HG03064 (cell line): ENCODE results near the gene FAM163B.
"Not testable (repeated sequence)": the region's sequence is repeated elsewhere in the genome, so short reads cannot be mapped to it uniquely, and the experiment has no call there.

Experiments used
- ATAC-seq: cut with Tn5 transposase; IDR thresholded peaks from one replicate; pipeline ENCODE4 v1.9.1; 2021; ENCODE audit warnings: low read depth; ENCODE audit not compliant: unreplicated experiment

FAM163B gene

DNA sequence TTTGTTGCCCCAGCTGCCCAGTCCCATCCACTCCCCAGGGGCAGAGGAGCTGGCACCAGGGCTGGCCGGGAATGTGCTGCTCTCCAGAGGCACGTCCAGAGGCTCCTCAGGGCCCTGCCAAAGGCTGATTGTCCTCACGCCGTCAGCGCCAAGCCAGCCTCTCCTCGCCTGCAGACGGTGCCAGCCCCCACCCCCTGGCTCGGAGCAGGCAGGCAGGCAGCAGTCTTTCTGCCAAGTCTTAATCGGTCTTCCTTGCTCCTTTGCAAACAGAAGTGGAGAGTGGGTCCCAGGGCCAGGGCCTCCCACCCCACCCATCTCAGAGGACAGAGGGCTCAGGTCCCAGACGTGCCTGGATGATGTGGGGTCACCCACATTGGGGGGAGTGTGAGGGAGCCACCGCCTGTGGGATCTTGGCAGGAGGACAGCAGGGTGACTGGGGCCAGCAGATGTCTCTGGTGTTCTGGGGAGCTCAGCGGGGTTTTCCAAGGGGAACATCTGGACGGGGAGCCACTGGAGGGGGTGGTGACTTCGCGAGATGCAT, 36.3 kb downstream of the FAM163B start:
- no peak for ATAC-seq

DNA sequence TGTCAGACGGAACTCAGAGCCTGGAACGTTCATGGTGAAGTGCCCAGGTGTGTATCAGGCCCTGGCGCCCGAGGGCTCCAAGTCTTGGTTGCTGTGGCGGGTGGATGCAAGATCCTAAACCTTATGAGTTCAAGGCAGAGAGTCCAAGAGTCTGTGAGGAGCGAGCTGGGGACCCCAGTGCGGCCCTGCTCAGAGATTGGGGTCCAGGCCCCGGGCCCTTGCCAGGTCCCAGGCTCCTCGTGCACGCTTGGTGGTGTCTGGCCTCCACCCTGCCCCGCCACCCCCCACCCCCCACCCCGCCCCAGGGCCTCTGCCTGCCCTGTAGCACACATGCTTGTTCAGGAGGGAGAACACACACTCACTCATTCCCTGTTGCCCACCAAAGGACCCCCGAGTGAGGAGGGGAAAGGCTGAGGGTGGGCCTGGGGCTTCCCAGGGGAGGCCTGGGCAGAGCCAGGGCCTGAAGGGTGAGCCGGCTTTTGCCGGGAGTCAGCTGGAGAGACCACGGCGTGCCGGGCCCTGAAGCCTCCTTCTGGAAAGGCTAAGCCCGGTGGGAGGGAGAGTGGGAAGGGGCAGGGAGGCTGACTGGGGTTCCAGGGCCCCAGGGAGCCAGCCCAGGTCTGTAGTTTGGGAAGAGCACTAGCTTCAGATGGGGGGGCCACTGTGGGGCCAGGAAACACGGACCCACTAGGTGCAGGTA, 37.1 kb downstream of the FAM163B start:
- ATAC-seq, result no peak

DNA sequence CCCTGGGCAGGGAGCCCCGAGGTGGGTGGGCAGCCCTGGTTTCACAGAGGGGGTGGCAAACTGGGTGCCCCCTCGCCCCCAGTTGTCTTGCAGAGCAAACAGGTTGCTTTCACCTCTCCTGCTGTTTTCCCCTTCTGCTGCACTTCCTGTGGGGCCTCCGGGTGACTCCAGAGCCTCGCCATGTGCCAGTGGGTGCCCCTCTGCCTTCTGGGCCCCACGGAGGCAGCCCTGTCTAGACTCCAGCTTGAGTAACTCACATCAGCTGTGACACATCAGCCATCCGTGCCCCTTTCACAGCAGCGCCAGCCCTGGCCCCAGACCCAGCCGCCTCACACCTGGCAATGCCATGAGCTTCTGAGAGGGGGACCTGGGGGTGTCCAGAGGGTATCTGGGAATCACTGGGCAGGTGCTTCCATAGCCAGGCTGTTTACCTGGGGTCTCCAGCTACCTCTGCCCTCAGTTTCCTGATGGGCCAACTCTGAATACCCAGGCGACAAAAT, 37.7 kb downstream of the FAM163B start:
- no peak for ATAC-seq

DNA sequence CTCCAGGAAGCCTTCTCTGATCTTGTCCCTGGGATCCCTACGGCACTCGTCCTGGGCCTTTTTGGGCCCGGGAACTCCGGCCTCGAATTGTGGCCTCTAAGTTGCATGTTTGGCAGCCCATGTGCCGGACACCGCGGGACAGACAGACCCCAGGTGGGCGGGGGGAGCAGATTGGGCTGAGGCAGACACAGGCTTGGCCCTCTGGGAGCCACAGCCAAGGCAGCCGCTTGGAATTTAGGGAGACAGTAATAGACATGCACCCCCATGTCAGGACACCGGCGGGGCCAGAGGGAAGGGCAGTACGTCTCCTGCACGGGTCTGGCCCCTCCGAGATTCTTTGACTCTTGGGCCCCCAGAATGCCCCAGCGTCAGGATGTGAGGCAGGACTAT, 38.5 kb downstream of the FAM163B start:
- ATAC-seq, result no peak

DNA sequence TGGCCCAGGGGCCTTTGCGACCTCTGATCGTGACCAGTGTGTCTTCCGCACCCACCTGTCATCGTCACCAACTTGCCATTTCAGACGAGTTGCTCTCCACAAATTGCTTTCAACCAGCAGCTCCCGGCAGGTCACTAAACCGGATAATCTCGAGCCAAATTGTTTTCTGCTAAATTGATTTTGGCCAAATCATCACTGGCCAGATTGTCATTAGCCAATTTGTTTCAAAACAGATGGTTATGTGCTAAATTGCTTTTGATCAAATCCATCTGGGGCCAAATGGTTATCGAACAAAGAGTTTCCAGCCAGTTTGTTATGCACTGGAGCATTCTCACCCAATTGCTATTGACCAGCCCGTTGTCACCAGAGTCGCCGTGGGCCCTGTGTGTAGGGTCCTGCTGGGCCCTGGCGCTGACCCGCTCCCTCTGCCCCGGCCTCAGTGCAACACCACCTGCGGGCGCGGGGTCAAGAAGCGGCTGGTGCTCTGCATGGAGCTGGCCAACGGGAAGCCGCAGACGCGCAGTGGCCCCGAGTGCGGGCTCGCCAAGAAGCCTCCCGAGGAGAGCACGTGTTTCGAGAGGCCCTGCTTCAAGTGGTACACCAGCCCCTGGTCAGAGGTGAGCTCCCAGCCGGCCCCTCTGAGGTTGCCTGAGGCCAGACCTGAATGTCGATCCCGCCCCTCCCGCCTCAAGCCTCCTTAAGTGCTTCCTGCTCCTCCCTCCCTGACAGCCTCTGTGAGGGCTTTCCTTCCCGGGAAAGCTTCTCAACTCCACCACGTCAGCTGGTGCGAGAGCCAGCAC, 39.1 kb downstream of the FAM163B start:
- no peak for ATAC-seq

DNA sequence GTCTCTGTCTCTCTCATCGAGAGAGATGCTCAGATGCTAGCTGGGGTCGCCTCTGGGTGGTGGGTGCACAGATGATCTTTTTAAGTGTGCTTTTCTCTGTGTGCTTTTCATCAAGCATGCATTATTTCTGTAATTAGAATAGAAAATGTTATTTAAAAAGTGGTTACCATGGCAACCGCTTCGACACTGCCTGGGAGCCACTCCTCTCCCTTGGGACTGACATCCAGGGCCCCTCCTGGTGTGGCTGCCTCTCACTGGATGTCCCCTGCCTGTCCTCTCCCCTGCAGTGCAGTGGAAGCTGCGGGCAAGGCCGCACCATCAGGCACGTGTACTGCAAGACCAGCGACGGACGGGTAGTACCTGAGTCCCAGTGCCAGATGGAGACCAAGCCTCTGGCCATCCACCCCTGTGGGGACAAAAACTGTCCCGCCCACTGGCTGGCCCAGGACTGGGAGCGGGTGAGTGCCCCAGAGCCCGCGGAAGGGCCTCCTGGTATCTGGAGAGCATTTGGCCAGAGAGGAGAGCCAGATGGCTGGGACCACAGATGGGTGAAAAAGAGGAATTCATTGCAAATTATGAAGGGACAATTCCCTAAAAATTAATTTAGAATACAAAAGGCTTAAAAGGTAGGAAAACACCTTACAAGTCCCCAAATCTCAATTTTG, 39.9 kb downstream of the FAM163B start:
- no peak for ATAC-seq

DNA sequence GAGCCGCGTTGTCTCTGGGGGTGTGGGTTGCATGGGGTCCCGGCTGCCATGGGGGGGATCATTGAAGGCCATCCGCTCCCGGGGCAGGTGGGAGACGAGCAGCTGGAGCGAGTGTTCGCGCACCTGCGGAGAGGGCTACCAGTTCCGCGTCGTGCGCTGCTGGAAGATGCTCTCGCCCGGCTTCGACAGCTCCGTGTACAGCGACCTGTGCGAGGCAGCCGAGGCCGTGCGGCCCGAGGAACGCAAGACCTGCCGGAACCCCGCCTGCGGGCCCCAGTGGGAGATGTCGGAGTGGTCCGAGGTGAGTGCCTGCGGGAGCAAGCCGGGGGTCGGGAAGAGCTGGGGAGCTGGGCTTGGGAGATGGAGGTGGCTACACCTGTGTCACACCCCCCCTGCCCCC, 41.0 kb downstream of the FAM163B start:
- ATAC-seq, result no peak

DNA sequence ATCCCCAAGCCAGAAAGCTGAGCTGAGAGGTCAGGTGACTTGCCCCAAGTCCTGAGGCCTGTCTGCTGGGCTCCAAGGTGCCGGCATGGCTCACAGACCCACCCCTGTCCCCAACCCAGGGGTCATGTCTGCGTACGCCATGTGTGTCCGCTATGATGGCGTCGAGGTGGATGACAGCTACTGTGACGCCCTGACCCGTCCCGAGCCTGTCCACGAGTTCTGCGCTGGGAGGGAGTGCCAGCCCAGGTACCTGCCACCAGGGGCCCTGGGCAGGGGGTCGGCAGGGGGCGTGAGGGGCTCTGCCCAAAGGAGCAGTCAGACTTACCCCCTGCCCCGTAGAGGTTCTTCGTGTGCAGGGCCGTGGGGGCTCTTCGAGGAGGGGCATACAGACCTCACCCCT, 42.4 kb downstream of the FAM163B start:
- ATAC-seq, result no peak

DNA sequence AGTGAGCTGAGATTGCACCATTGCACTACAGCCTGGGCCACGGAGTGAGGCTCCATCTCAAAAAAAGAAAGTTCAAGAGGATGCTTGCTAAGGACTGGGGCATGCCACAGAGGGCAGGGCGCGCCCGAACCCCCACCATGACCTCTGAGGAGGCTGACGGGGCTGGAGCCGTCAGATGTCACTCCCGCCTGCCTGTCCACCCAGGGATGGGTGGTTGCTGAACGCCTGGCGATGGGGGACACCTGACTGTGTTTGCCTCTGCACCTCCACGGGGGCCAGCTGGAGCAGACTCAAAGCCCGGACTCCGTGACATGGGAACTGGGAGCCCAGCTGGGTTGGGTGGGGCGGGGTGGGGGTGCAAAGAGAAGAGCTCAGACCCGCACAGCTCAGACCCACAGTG, 42.8 kb downstream of the FAM163B start:
- no peak for ATAC-seq

DNA sequence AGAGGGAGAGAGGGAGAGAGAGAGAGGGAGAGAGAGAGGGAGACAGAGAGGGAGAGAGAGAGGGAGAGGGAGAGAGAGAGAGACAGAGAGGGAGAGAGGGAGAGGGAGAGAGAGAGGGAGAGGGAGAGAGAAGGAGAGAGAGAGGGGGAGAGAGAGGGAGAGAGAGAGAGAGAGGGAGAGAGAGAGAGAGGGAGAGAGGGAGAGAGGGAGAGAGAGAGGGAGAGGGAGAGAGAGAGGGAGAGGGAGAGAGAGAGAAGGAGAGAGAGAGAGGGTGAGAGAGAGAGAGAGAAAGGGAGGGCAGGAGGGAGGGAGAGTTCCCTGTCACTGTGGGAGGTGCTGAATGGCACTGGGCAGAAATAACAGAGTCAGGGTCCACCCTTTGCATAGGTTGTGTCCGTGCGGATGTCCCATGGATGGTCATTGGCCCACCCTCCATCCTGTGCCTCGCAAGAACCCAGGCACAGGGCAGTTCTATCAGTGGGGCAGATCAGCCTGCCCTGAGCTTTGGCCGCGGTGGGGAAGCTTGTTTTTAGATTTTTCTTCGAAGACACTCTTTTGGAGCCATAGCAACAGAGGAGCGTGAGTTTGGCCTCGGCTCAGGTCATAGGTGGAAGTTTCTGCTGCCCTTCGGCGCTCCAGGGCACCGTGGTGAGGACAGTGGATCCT, 44.6 kb downstream of the FAM163B start:
- no peak for ATAC-seq

DNA sequence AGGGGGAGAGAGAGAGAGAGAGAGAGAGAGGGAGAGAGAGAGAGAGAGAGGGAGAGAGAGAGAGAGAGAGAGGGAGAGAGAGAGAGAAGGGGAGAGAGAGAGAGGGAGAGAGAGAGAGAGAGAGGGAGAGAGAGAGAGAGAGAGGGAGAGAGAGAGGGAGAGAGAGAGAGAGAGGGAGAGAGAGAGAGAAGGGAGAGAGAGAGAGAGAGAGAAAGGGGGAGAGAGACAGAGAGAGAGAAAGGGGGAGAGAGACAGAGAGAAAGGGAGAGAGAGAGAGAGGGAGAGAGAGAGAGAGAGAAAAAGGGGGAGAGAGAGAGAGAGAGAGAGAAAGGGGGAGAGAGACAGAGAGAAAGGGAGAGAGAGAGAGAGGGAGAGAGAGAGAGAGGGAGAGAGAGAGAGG, 45.4 kb downstream of the FAM163B start:
- not testable (repeated sequence) for ATAC-seq

DNA sequence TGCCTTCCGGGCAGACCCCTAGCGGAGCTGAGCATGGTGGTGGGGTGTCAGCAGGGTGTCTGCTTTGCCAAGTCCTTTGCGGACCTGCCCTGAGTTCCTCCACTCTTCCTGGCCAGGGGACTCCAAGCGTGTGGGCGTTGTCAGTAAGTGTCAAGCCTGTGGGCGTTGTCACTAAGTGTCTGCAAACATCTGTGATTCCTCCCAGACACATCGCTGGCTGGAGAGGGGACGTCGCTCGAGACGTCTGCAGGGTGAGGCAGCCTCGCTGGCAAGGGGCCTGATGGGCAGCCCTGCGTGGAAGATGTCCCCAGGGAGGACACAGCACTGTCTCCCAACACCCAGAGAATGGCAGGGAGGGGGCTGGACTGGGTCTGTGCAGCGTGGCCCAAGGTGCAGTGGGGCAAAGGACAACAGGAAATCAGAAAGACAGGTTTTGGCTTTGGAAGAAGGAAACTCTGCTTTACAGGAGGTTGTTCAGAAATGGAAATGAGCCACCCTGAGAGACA, 45.8 kb downstream of the FAM163B start:
- no peak for ATAC-seq

DNA sequence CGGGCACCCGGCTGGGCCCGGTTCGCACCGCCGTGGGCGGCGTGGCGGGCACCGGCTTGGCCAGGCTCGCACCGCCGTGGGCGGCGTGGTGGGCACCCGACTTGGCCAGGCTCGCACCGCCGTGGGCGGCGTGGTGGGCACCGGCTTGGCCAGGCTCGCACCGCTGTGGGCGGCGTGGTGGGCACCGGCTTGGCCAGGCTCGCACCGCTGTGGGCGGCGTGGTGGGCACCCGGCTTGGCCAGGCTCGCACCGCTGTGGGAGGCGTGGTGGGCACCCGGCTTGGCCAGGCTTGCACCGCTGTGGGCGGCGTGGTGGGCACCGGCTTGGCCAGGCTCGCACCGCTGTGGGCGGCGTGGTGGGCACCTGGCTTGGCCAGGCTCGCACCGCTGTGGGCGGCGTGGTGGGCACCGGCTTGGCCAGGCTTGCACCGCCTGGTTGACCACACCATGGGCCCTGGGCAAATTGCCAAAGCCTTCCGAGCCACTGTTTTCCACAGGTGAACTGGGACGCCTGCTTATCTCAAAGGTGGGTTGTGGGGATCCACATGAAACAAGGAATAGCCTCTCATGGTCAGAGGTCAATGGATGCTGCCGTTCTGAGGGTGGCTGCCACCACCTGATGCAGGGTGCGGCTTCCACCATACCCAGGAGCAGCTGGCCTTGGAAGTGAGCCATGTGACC, 46.4 kb downstream of the FAM163B start:
- no peak for ATAC-seq

DNA sequence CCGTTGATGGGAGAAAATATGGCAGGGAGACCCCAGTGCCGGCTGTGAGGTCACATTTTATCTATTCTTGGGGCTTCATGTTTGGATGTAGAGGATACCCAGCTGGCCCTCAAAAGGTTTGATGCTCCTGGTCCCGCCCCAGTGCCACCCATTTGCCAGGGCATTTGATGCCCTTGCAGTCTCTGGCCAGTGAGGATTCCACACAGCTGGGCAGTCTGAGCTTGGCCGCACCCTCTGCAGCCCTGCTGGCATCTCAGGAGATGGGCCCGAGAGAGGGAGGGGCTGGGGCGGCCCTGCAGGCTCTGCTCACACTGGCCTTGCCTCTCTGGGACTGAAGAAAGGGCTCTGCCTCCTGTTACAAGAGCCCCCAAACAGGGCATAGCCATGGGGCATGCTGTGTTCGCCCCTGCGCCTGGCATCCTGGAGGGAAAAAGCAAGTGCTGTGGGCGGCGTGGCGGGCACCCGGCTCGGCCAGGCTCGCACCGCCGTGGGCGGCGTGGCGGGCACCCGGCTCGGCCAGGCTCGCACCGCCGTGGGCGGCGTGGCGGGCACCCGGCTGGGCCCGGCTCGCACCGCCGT, 47.1 kb downstream of the FAM163B start:
- ATAC-seq, result no peak

DNA sequence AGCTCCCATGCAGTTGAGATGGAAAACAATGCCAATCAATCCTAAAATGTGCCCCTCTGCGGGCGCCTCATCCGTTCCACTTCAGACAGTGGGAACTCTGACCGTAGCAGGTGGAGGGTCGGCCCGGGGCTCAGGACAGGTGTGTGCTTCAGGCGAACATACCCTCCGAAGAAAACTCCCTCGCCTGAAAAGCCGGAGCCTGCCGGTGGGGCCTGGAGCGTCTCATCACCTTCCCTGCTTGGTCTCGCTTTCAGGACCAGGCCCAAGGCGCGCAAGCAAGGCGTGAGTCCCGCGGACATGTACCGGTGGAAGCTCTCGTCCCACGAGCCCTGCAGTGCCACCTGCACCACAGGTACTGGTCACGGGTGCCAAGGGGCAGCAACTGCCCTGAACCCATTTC, 48.2 kb downstream of the FAM163B start:
- no peak for ATAC-seq

DNA sequence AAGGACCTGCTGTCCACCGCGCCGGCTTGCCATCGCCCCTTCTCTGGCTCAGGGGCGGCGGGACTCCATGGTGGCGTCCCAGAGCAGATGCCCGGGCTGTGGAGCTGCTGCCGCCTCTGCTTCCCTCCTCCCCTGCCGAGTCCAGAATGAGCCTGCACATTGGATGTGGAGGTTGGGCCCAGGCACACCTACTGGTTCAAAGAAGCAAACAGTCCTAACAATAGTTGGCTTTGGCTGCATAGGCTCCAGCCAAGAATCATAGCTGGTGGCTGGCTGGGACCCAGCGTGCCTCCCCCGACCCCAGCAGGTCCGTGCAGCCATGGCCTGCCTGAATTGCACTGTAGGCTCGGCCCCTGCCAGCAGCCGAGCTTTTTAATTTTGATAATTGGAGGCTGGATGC, 48.9 kb downstream of the FAM163B start:
- ATAC-seq, result no peak

DNA sequence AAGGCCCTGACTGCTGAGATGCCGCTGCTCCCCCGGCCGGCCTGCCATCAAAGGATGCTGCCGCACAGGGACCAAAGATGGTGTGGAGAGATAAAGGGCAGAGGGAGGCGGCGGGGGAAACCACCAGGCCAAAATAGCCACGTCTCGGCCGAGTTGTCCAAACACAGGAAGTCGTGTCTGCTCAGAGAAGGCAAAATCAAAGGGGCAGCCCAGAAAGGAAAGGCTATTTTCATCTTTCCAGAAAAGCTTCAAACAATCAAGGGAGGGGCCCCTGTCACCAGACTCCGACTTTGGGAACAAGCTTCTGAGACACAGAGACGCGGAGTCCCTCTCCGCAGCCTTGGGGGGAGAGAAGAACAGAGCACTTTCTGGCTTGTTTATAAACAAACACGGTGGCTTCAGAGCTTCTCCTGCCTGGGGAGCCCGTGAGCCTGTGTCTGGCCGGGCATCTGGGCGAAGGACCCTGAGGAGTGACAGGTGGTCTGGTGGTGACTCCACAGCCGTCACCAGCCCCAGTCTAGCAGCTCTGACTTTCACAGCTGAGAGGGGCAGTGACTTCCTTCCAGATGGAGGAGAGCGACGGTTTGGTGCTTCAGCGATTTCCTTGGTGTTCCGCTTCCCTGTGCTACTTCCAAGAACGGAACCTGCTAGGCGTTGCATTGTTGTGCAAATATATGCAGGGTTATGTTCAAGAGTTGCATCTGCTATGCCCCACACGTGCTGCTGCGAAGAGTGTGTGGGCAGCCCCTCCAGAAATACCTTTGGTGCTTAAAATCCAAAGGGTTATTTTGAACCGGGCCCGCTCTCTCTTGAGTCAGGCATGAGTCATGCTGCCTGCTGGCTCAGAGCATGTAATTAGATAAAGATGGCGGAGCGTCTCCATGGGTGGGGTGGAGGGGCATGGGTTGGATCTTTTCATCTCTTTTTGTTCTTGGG, 50.7 kb downstream of the FAM163B start:
- no peak for ATAC-seq

DNA sequence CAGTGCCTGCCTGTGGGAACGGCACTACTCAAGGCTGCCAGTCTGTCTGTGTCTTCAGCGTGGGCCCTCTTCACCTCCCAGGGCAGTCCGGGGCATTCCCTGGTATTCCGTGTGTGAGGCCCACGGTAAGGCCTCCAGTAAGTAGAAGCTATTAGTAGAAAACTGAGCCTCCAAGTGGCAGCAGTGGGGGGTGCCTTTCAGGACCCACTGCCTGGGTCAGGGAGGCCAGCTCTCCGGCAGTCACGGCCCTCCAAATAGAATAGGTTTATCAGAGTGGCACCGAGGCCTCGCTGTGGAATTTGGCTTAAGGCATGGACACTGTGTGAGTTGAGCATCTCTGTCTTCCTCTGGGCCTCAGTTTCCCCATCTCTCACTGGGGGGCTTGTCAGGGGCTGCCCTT, 51.6 kb downstream of the FAM163B start:
- no peak for ATAC-seq

DNA sequence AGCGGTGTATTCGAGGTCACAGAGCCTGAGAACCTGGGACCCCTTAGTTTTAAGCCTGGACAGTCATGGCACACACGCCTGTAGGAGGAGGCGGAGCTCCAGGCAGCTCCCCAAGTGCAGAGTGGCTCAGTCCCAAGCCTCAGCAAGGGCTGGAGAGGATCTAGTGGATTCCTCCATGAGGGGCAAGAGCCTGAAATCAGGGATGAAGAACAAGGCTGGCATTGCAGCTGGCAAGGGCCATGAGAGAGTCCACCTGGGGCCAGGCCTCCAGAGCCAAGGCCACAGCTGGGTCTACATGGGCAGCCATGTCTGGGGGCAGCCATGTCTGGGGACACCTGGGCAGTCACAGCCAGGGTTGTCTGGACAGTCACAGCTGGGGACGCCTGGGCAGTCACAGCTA, 52.8 kb downstream of the FAM163B start:
- ATAC-seq, result no peak
